ENCODE measurements around the gene MAP4. TPM values are rescaled to one million over a fixed set of nuclear protein-coding genes. Genes with fewer than 3 reads are reported as not detected.

Gene MAP4
- total RNA-seq, 4 donors from 2014 or later: 117 to 175 (median 147) TPM

DNA sequence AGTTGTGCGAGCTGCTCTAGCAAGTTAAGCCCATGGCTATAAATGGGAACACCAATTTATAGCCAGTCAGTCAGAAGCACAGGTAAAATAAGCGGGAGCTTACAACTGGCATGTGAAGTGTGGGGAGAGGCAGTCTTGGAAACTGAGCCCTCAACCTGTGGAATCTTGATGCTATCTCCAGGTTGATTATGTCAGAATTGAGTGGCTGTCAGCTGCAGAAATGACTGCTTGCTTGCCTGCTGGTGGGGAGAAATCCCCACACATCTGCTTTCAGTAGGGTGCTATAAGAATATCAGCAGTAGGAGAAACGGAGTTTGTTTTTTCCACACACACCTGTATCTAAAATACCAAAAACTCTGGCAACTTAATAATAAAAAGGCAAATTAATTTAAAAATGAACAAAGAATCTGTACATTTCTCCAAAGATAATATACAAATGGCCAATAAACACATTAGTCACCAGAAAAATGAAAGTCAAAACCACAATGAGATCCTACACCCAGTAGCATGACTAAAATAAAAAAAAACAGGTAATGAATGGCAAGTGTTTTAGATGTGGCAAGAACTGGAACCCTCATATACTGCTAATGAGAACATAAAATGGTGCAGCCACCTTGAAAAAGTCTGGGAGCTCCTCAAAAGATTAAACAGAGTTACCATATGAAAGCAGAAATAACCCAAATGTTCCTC is 26.0 kb upstream of the MAP4 start:
- no peak for TF ChIP-seq CTCF (IDR thresholded peaks at IDR 0.05; ENCODE audit: low read depth)

GRCh38 chr3:48039487-48040190 is 23.4 kb upstream of the MAP4 start:
- TF ChIP-seq CTCF (IDR thresholded peaks at IDR 0.05; ENCODE audit: low read depth): no peak

GRCh38 chr3:48038971-48039481 is 22.8 kb upstream of the MAP4 start:
- no peak for TF ChIP-seq CTCF (IDR thresholded peaks at IDR 0.05; ENCODE audit: low read depth)

- no peak for TF ChIP-seq CTCF (IDR thresholded peaks at IDR 0.05; ENCODE audit: low read depth)
Observed at GRCh38 chr3:48034000-48034516, 17.8 kb upstream of the MAP4 start.

GRCh38 chr3:48030188-48030587 is 14.0 kb upstream of the MAP4 start:
- no peak for TF ChIP-seq CTCF (IDR thresholded peaks at IDR 0.05; ENCODE audit: low read depth)

GRCh38 chr3:48026951-48027908 is 11.0 kb upstream of the MAP4 start:
- no peak for TF ChIP-seq CTCF (IDR thresholded peaks at IDR 0.05; ENCODE audit: low read depth)

All from subcutaneous adipose tissue (tissue), 4 donors.